ENCODE results near the gene ZNF260.

DNA sequence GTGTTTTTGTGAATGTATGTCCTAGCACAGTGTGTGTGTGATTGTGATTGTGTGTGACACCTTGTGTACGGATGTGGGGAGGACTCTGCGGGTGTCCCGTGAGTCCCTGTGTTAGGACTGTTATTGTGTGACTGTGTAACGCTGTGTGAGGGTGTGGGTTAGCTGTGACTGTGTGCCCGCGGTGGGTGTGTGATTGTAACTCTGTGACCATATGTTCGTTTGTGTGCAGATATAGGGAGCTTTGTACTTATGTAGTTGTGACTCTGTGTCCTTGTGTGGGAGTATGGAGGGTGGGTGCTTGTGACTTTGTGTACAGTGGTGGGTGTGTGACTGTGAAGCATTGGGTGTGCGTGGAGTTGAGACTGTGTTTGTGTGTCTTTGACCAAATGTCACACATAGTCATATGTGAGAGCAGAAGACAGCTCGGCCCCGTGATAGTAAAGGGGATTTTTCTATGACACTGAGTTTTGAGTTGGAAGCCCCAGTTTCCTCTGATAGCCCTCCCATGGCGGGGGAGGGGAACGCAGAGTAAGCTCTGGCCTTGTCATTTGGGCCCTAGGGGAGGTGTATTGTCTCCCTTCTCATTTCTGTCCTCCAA is 949 bp upstream of the ZNF260 start:
- TF ChIP-seq POLR2A (IDR thresholded peaks at IDR 0.05) (no peak), EP300 (IDR thresholded peaks at IDR 0.05) (no peak)

All from upper lobe of left lung (tissue), 4 donors.